Activated naive CD8-positive, alpha-beta T cell treated with anti-CD3 and anti-CD28 coated beads, Interleukin-2, amount 50 U/mL, for 16 hours (primary cell): ENCODE results near the gene ELF1.

Experiments
- DNase-seq: peaks from one replicate; pipeline ENCODE4 v3.0.0-alpha.2; 2020; ENCODE audit warnings: low read depth, low spot score

ELF1 gene

DNA sequence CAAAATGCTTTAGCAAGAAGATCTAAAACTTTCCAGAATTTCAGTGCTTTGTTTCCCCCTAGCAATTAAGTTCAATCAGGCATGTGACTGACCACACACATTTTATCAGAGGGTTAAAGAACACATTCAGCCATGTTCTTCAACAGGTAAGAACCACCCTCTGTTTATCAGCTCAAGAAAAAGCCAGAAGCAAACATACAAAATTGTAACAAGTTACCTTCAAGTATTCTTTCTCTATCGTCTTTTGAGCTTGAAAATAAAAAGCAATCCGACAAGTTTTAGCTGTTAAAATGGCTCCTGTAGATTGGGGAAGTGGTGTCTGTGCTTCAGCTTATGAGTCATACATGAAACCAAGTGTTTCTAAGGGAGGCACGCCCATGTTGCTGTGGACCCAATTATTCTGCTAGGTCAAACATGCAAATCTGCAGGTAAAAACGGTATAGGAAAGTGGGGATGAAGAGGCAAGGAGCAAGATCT is at the start of gene ELF1:
TSS of gene ELF1 (minus strand) at position 306 of the 477 bp plus-strand sequence. CDS start 37,262 bp downstream, outside the sequence.
- DNase-seq, result peak; percentile 11

DNA sequence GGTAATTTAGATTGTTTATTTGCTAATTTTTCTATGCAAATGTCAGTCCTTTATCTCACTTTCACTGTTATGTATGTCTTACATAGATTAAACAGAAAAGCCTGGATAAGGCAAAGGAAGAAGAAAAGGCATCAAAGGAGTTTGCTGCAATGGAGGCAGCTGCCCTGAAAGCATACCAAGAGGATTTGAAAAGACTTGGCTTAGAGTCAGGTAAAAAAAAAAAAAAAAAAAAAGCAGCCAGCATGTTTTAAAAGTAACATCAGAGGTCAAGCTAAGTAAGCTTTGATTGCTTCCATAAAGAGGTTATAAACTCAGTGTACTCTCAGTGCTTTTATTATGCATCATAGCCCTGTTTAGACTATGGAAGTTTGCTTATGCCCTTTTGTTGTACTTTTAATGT is 46.0 kb upstream of the ELF1 start:
- DNase-seq, result no peak

DNA sequence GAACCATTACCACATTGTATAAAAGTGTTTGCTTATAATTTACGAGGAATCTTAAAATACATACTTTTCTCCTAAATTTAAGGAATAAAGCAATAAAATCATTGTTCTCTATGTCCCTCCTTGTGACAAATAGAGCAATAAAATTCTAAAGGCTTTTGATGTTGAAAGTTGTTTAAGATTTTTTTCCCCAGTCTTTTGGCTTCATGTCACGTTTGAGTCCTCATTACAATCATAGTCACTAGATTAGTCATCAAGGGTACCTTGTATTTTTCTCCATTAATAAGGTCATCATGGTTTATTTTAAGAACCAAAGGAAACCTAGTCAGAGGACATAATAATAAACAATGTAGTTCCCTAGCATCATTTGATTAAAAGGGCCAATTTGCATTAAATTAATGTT is 45.4 kb upstream of the ELF1 start:
- no peak for DNase-seq

DNA sequence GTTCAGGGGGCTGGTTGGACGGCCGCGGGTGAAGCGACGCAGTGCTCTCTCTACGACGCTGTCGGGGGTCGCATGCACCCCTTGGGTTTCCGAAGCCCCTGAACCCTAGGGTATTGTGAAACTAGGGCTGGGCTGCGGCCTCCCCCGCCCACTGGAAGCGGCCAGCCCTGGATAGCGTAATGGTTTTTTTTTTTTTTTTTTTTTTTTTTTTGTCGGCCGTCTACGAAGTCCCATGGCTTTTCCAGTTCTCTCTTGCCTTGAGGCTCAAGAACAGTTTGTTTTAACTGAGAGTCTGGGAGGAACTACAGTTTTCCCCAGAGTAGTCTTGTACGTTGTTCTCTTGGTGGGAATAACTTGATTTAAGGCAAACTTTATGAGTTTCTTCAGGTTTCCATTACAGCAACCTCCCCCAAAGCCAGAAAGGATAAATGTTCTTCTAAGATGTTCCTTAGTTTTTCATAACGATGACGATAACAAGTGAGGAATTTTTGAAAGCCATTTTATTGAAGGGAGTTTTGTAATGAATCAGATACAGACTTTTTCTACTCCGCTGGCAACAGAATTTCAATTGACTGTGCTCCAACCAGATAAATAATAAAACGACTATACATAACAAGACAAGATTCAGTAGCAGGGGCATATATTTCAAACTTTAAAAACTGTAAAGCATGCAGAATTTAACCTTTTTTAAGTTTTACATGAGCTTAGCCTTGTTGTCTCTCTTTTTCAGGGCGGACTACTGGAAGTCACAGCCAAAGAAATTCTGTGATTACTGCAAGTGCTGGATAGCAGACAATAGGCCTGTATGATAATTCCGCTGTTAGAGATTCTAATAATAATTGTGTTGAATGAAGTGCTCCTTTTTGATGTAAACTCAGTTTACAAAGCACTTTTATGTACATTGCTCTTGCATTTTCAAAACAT is 43.1 kb upstream of the ELF1 start:
- no peak for DNase-seq

DNA sequence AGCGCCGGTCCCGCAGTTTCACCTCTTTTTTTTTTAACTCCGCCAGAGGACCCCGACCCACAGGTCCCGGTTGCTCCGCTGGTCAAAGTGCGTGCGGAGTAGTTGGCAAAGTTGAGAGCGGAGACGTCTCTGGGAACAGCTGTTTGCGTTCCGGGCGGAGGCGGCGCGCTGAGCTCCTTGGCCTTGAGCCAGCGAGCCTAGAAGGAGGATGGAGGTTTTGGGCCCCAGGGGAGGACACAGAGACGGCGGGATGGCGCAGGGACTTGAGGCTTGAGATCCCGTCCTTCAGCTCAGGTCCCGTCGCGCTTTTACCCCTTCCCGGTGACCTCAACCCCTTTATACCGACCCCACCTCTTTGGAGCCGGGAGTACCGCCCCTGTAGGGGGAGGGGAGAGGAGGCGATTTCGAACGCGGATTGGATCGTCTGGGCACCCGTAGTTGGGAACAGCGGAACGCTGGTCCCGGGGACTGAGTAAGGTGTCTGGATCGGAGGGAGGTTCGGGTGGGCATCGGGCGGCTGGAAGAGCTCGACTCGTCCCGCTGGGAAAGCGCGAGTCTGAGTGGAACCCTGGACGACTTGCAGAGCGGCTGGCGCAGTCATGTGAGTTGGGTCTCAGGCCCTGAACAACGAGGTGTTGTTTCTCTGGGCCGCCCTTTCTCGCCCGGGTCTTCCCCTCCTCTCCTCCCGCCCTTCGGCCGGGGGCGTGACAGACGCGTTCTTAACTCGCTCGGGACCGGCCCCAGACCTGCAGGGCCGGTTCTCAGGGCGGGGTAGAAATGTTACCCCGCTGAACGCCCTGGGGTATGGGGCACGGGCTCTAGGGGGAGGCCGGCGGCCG is 42.2 kb upstream of the ELF1 start, which contains the start of gene WBP4:
TSS of gene WBP4 (plus strand) at position 435 of the 839 bp plus-strand sequence. CDS start at position 600, 165 bp downstream.
- peak; percentile 63 for DNase-seq

DNA sequence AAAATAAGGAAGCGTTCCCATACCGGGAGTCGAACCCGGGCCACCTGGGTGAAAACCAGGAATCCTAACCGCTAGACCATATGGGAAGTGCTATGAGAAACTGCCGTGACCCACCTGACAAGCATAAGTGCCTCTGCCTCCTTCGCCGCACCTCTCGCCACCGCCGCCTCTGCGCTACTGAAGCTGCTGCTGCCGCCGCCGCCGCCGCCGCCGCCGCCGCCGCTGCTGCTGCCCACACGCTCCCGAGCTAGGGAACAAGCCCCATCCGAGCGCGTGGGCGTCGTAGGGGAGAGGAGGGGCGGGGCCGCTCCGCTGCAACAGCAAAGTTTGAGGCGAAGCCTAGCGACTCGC is 41.6 kb upstream of the ELF1 start:
- DNase-seq, result peak; percentile 81

DNA sequence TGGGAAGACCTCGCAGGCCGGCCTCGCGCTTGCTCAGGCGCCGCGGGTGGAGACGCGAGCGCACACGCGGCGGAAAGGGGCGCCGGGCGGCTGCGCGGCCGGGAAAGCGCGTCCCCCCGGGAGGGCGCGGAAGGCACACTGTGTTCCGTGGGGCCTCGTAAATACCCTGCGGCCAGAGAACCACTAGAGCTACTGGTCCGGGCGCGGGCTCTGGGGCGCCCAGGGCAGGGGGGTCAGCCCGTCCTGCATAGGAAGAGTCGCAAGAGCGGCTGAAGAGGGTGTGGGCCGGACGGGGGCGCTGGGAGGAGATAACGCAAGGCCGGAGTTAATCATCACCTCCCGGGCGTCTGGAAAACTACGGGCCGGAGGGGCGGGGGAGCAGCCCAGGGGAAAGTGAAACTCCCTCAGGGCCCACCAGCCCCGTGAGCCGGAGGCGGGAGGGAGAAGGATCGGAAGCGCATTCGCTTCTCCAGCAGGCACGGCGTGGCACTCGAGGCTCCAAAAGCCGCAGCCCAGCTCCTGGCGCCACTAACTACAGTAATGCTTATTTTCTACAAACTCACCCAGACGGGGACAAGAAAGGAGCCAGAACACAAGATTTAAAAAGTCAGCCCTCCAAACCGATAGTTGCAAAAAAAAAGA is 41.1 kb upstream of the ELF1 start:
- peak; percentile 67 for DNase-seq

DNA sequence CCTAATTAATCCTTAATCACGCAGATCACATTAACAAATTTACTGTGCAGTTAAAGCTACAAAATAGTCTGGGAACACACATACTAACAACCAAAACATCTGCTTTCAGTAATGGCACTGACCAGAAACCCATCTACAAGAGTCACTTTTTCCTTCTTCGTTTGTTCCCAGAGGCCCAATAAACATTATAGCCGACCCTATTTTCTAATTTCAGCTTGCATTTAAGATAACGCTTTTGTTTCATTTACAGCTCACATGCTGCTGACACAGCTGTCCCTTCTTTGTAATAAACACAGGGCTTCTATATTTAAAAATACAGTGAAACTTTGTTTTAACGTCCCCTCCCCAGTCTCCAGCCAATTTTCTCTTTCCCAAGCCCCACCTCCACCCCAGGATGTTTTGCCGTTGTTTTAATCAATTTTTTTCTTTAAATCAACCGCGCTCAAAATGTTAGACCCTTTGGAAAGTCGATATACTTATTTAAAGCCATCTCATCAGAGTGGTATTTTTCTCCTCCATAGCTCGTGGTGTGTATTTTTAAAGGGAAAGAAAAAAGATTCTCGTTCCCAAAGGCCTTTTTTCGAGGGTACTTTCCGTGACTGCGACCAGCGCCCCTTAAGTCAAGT is 40.5 kb upstream of the ELF1 start:
- no peak for DNase-seq

DNA sequence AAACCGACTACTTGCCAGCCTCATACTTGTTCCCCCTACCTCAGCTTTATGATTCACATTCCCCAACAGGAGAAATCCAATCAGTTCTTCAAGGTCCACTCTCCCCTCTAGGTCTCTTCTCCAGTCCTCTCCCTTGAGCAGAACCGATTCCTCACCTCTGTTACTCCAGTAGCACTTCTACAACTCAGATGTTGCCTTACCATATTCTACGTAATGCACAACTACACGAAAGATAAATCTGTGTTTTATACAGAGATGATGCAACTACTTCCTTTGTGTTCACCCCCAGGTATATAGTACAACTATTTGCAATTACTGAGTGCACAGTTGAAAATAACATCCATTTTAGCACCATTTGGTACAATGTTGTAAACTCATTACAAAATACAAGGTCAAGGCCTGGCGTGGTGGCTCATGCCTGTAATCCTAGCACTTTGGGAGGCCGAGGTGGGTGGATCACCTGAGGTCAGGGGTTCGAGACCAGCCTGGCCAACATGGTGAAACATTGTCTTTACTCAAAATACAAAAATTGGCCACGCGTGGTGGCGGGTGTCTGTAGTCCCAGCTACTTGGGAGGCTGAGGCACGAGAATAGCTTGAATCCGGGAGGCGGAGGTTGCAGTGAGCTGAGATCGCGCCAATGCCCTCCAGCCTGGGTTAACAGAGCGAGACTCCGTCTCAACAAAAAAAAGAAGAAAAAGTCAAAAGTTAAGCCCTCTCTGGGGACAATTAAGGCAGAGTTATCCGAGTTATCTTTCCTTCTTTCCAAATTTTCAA is 39.4 kb upstream of the ELF1 start:
- no peak for DNase-seq

DNA sequence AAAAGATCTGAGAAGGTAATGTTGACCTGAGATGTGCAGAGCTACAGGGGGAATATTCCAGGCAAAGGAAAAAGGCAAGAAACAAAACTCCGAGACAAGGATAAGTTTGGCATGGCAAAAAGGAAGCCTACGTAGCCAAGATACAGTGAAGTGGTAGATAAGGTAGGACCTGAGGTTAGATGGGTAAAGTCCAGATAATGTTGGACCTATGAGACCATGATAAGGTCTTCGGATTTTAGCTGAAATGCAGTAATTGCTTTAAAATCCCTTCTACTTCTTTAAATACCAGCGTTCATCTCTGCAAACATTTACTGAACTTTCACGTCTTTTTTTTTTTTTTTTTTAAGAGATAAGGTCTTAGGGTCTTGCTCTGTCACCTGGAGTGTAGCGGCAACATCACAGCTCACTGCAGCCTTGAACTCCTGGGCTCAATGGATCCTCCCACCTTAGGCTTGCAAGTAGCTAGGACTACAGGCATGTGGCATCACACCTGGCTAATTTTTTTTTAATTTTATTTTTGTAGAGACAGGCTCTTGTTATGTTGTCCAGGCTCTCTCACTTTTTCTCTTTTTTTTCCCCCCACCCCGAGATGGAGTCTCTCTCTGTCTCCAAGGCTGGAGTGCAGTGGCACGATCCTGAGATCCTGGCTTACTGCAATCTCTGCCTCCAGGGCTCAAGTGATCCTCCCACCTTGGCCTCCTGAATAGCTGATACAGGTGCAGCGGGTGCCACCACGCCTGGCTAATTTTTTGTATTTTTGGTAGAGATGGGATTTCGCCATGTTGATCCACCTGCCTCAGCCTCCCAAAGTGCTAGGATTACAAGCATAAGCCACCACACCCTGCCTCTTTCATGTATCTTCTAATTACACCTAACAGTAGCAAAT is 38.0 kb upstream of the ELF1 start:
- no peak for DNase-seq

DNA sequence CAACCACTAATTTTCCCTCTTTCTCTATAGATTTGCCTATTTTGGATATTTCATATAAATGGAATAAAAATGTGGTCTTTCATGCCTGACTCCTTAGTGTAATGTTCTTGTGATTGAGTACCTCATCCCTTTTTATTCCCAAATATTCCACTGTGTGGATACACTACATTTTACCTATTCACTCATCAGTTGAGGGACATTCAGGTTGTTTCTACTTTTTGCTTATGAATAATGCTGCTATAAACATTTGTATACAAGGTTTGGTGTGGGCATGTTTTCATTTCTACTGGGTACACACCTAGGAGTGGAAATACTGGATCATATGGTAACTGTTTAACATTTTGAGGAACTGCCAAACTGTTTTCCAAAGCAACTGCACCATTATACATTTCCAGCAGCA is 37.1 kb upstream of the ELF1 start:
- DNase-seq, result no peak

DNA sequence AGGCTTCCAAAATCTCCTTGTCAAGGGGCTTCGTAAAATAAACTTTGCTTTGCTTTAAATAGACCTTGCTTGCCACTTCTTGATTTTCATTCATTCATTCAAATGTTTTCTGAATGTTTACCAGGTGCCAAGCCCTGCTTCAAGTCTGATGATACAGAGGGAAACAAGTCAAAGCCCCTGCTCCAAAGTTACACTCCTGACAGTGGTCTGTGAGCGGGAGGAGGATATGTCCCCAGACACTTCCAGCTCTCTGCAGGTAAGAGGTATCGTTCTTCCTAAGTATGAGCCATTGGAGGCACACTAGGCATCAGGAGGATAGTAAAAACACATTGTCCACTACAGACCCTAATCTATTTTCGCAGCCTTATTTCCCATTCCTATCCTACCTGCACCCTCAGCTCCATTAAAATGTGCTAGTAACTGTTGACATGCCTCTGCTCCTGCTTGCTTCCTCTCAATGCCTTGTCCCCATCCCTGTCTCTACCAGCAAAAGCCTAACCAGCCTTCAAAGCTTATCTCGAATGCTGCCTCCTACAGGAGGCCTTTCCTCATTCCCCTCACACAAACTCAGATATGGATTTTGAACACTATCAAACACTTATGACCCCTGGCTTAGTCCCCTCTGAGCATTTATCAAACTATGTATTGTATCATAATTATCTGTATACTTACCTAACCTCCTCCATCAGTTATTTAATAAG is 36.0 kb upstream of the ELF1 start:
- no peak for DNase-seq

DNA sequence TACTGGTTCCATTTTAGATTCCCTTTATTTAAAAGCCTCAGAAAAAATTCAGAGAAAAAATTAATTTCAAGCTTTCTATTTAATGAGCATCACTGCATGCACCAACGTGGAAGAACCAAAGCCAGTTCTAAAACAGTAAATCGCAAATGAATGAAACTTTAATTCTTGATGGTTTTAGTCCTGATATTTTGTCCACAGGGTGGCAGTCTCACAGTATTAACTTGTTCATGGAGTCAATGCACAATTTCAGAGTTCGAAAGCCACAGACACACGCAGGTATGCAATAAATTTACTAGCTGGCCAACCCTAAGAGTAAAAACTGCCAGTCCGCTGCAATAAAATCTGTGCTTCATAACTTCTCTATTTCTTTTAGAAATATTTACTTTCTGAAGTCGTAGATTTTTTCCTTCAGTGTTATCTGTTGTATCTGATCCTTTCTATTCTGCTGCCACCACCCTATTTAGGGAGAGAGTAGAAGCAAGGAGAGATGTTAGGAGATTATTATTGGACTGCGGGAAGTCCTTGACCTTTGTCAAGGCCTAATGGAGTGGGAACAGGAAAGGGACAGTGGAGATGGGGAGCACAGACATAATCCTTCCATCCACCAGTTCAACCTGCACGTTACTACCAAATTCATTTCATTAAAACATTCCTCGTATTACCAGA is 35.2 kb upstream of the ELF1 start:
- DNase-seq, result no peak

DNA sequence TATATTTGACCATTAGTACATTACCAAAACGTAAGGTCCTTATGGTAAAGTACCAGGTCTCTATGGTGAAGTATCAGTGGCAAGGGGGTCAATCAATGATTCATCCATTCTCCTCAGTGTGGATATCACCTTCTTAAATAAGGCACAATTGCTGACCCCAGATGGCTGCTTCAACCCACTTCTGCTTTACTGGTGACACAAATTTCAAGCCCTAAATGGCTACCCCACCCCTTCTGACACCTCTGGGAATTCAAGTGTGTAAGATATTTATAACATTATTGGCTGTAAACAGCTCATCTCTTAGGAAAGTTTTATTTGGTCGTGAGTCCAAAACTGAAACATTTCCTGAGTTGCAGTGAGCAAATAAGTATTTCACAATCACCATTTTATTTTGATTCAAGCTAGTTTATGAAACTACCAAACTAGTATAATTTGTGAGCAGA is 34.3 kb upstream of the ELF1 start:
- no peak for DNase-seq

DNA sequence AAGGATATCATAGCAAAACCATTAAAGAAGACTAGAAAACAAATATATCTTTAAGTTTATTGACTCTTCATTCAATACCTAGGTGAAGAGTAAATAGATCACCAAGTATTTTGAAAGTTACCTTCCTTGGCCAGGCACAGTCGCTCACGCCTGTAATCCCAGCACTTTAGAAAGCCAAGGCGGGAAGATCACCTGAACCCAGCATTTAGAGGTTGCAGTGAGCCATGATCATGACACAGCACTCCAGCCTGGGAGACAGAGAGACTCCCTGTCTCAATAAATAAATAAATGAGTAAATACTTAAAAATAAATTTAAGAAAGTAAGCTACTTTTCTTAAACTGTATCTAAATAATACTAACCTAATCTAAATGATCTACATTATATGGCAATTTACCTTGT is 33.3 kb upstream of the ELF1 start:
- DNase-seq, result no peak

DNA sequence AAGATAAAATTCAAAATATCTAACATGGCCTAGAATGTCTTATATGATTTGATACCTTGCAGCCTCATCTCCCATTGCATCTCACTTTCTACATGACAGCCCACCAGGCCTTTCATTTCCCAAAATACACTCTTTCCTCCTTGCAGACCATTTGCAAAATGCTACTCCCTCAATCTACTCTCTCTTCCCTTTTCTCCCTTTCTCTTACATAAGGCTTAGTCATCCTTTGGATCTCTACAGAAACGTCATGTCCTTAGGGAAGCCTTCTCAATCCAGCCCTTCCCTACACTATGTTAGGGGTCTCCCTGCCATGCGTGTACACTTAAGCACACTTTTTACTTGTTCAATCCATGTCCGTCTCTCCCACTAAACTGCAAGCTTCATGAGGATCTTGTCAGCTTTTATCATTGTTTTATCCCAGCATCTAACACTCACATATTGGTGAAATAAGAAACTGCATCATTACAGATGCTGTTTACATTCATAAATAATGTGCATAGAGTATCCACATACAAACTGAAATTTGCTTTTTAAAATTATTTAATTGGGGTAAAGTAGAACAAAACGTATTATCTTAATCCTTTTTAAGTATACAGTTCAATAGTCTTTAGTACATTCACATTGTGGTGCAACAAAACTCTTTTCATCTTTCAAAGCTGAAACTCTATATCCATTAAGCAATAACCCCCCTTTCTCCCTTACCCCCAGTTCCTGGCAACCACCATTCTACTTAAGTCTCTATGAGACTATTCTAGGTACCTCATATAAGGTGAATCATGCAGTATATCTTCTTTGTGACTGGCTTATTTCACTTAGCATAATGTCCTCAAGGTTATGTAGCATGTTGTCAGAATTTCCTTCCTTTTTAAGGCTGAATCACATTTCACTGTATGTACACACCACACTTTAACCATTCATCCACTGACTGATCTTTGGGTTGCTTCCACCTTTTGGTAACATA is 30.6 kb upstream of the ELF1 start:
- no peak for DNase-seq

DNA sequence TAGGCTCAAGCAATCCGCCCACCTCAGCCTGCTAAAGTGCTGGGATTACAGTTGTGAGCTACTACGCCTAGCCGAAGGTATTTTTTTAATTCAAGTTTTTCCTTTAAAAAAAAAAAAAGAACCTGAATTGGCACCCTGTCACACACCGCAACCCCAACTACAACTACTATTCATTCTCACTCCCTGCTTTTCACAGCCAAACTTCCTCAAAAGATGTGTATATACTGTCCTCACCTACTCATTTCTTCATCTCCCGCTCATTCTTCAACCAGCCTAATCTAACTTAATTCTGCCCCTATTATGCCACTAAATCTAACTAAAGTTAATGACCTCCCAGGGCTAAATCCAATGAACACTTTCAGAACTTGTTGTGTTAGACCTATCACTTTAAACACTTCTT is 29.5 kb upstream of the ELF1 start:
- no peak for DNase-seq
